OCI-LY7 (cell line): ENCODE data around the gene BICDL1. TPM values are rescaled to one million over a fixed set of nuclear protein-coding genes. Genes with fewer than 3 reads are reported as not detected.

Experiments used
- BruUV-seq: library from RNA; stranded (reverse); fragments of 400-500 nt; replicated peaks from 2 replicates; lab custom pipeline; 2021; lab: Mats Ljungman, UMichigan
- CTCF ChIA-PET: fragments of 300-600 bp; sonication (Branson Sonifier 250); formaldehyde crosslinking; loops from one replicate; lab custom pipeline; 2022; ENCODE audit warnings: antibody characterized with exemption; ENCODE audit not compliant: unreplicated experiment; lab: Charles Lee
- POLR2A ChIA-PET: fragments of 300-600 bp; sonication (Branson Sonifier 250); formaldehyde crosslinking; loops from one replicate; lab custom pipeline; 2022; ENCODE audit warnings: antibody characterized with exemption; lab: Charles Lee
- DNase-seq: peaks from one replicate; pipeline ENCODE4 v3.0.0-alpha.2; 2015; ENCODE audit warnings: low spot score
- H2AFZ ChIP-seq: fragments of 200-600 bp; sonication (generic), shearing (Covaris generic); 2 replicates; pipeline ENCODE4 v1.6.1; 2014; ENCODE audit warnings: mild to moderate bottlenecking, antibody characterized with exemption, low read length, moderate library complexity
- H3K27ac ChIP-seq: fragments of 200-600 bp; sonication (generic); 2 replicates; pipeline ENCODE4 v1.5.1; 2014; ENCODE audit warnings: mixed run types, low read depth, mild to moderate bottlenecking, moderate library complexity, low read length, inconsistent platforms; ENCODE audit not compliant: poor library complexity, severe bottlenecking
- H3K36me3 ChIP-seq: fragments of 200-600 bp; sonication (generic); 2 replicates; pipeline ENCODE4 v1.6.1; 2014; ENCODE audit warnings: mild to moderate bottlenecking, antibody characterized with exemption, low read length, moderate library complexity, mixed read lengths; ENCODE audit not compliant: insufficient read depth
- H3K4me1 ChIP-seq: fragments of 200-600 bp; sonication (generic); 2 replicates; pipeline ENCODE4 v1.5.1; 2014; ENCODE audit warnings: mild to moderate bottlenecking, low read length; ENCODE audit not compliant: insufficient read depth, poor library complexity, severe bottlenecking
- H3K4me2 ChIP-seq: fragments of 200-600 bp; sonication (generic); 2 replicates; pipeline ENCODE4 v1.6.1; 2014; ENCODE audit warnings: mild to moderate bottlenecking, low read length
- H3K4me3 ChIP-seq: fragments of 200-600 bp; sonication (generic); 2 replicates; pipeline ENCODE4 v1.5.1; 2014; ENCODE audit warnings: mild to moderate bottlenecking, low read depth, low read length; ENCODE audit not compliant: poor library complexity, severe bottlenecking
- H3K79me2 ChIP-seq: fragments of 200-600 bp; sonication (generic); 2 replicates; pipeline ENCODE4 v1.6.1; 2016; ENCODE audit warnings: low read depth, mild to moderate bottlenecking, low read length, moderate library complexity, mixed read lengths; ENCODE audit not compliant: insufficient read depth
- H3K9me2 ChIP-seq: fragments of 200-600 bp; sonication (generic); 2 replicates; pipeline ENCODE4 v1.6.1; 2016; ENCODE audit warnings: mild to moderate bottlenecking, low read length, mixed read lengths; ENCODE audit not compliant: insufficient read depth
- H3K9me3 ChIP-seq: fragments of 200-600 bp; sonication (generic); 2 replicates; pipeline ENCODE4 v1.6.1; 2014; ENCODE audit warnings: mild to moderate bottlenecking, mixed run types, low read length, mixed read lengths
- H4K20me1 ChIP-seq: fragments of 200-600 bp; sonication (generic); 2 replicates; pipeline ENCODE4 v1.6.1; 2014; ENCODE audit warnings: mild to moderate bottlenecking, antibody characterized with exemption, low read length, moderate library complexity, mixed read lengths; ENCODE audit not compliant: insufficient read depth
- EZH2phosphoT487 ChIP-seq: fragments of 200-600 bp; sonication (generic); IDR thresholded peaks from 2 replicates; pipeline ENCODE4 v1.6.1; 2018; ENCODE audit warnings: low read depth, borderline replicate concordance, mild to moderate bottlenecking, mixed run types, antibody characterized with exemption, low read length, moderate library complexity, mixed read lengths
- intact Hi-C: fragments of 100-400 bp; cut with micrococcal nuclease; formaldehyde crosslinking; loops from one replicate; pipeline ENCODE4 v1.10.0; 2022; ENCODE audit not compliant: unreplicated experiment
- total RNA-seq, 2 experiments: library from RNA; depleted of rRNA in 1 of 2; stranded (reverse); fragments of >200 nt in 1 of 2; shearing (Covaris generic) in 1 of 2; gene quantifications; 2 replicates each; pipeline ENCODE4 v1.2.3, GENCODE V29; 2014 to 2022
- TF ChIP-seq, protein P1 (sequence below): fragments of 200-600 bp; sonication (generic); conservative IDR thresholded peaks from 2 replicates; pipeline ENCODE4 v1.5.1; 2014; ENCODE audit warnings: mild to moderate bottlenecking, antibody characterized with exemption, low read length, moderate library complexity, mixed read lengths

The BICDL1 gene
- total RNA-seq, 2 experiments from 2014 or later = 6.5 to 22.6 TPM

DNA sequence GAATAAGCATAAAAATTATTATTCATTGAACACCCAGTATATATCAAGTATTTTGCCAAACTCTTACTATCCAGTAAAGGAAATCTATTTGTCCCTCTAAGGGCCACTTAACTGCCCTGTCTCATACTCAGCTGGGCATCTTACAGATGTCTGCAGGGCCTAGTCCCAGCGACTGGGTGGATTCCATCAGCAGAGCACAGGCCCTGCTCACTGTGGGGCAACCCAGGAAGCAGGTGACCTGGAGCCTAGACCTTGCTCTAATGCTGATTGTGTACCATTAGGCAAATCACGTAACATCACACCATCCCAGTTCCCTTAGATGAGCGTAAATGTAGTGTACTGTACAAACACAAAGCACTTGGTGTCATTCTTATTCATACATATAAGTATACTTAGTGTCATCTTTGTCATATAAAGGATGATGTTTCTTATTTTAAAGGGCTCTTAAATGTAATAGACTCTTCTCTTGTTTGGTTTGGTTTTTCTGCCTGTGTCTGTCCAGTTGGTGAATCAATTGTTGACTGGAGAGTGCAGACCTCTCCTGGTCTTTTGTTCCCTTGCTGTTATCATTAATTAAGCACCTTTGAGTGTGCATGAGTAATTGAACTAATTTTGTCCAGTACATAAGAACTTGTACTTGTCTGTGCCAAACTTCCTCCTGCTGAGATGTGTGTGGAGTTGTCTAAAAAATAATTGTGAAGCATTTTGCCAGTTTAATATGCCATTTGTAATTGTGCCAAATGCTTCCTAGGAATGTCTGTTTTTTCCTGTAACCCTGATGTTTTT is 78.2 kb downstream of the BICDL1 start:
- Histone ChIP-seq H3K4me2 (no peak overlapping the region), H3K9me3 (no peaks in the 10 kb centered on the region), H3K9me2 (no peaks in the 10 kb centered on the region), H3K4me1 (no peaks in the 10 kb centered on the region), H2AFZ (no peak overlapping the region), H3K4me3 (no peak overlapping the region), H4K20me1 (no peaks in the 10 kb centered on the region), H3K36me3 (peaks cover 6% of the 10 kb centered on the region; the same call in 1 of the 2 replicates), H3K27ac (no peak overlapping the region), H3K79me2 (no peaks in the 10 kb centered on the region)
- no peak for DNase-seq
- BruUV-seq = no TSS peak
- intact Hi-C loops = no loop called here
- POLR2A ChIA-PET = interaction anchor here (0.8 kb wide), 1 partner anchor 12 kb away, joined by 3 read pairs; no protein-coding TSS in a partner anchor
- TF ChIP-seq EZH2phosphoT487 = no peak
- TF ChIP-seq, protein P1, sequence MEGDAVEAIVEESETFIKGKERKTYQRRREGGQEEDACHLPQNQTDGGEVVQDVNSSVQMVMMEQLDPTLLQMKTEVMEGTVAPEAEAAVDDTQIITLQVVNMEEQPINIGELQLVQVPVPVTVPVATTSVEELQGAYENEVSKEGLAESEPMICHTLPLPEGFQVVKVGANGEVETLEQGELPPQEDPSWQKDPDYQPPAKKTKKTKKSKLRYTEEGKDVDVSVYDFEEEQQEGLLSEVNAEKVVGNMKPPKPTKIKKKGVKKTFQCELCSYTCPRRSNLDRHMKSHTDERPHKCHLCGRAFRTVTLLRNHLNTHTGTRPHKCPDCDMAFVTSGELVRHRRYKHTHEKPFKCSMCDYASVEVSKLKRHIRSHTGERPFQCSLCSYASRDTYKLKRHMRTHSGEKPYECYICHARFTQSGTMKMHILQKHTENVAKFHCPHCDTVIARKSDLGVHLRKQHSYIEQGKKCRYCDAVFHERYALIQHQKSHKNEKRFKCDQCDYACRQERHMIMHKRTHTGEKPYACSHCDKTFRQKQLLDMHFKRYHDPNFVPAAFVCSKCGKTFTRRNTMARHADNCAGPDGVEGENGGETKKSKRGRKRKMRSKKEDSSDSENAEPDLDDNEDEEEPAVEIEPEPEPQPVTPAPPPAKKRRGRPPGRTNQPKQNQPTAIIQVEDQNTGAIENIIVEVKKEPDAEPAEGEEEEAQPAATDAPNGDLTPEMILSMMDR = no peak
- CTCF ChIA-PET = no interaction called here

DNA sequence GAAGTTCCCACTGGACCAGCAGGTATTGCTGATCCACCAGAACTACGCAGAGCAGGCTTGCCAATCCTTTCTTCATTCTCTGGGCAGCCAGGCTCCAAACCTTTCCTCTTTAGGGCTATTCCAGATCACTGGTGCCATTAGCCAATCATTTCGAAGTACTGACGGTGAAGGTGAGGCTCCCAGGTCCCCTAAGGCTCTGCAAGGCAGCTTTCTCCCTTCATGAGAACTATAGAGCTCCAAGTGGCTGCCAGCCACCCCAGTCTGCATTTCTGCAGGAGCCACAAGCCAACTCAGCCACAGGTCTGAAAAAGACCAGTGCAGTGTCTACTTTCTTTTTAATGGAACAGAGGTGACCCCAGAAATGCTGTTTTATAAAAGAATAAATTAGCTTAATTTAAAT is 78.9 kb downstream of the BICDL1 start:
- ChIA-PET CTCF (no interaction called here), POLR2A (interaction anchor here (0.8 kb wide), 1 partner anchor 42 kb away, joined by 3 read pairs; no protein-coding TSS in a partner anchor)
- no peak overlapping the region for H3K27ac ChIP-seq
- no peak overlapping the region for H3K4me2 ChIP-seq
- H4K20me1 ChIP-seq = no peaks in the 10 kb centered on the region
- TF ChIP-seq, protein P1 = no peak
- TF ChIP-seq EZH2phosphoT487 = no peak
- BruUV-seq = no TSS peak
- H3K9me2 ChIP-seq = no peaks in the 10 kb centered on the region
- H2AFZ ChIP-seq = no peak overlapping the region
- no peak overlapping the region for H3K4me3 ChIP-seq
- H3K36me3 ChIP-seq = peaks cover 10% of the 10 kb centered on the region
- intact Hi-C loops = no loop called here
- no peaks in the 10 kb centered on the region for H3K79me2 ChIP-seq
- no peaks in the 10 kb centered on the region for H3K4me1 ChIP-seq
- no peaks in the 10 kb centered on the region for H3K9me3 ChIP-seq
- no peak for DNase-seq

DNA sequence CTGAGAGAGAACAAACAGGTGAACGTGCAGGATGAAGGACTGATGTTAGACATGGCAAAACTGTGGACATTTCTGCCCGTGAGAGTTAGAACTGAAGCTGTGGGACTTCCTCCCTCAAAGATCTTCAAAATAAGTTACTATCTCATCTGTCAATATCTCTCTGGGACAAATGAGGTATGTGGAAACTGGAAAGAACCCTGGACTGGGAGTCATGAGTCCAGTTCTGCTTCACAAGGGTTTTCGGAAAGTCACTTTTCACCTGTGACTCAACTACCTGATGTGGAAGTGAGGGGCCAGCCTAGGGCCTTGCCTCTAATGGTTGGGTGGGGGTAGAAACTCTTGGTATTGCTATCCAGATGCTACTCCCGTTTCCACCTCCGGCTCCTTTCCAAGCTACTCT is 80.2 kb downstream of the BICDL1 start:
- Histone ChIP-seq H2AFZ (no peak overlapping the region), H3K9me3 (no peaks in the 10 kb centered on the region), H3K9me2 (no peaks in the 10 kb centered on the region), H3K4me1 (no peaks in the 10 kb centered on the region), H3K4me2 (no peak overlapping the region), H3K36me3 (peaks cover 14% of the 10 kb centered on the region), H3K4me3 (no peak overlapping the region), H3K27ac (no peak overlapping the region), H4K20me1 (no peaks in the 10 kb centered on the region), H3K79me2 (no peaks in the 10 kb centered on the region)
- BruUV-seq = no TSS peak
- ChIA-PET POLR2A (interaction anchor here (0.6 kb wide), 2 partner anchors 12 to 78 kb away, joined by 3 read pairs; no protein-coding TSS in a partner anchor), CTCF (no interaction called here)
- intact Hi-C loops = no loop called here
- no peak for DNase-seq
- no peak for TF ChIP-seq EZH2phosphoT487
- TF ChIP-seq, protein P1 = no peak
